Measurements from ENCODE around the gene CCDC188.

- TF ChIP-seq ZNF660 (CRISPR knock-in tag; IDR thresholded peaks at IDR 0.05; ENCODE audit: borderline replicate concordance, low read depth) (no peak), CTCF (CRISPR knock-in tag; IDR thresholded peaks at IDR 0.05) (no peak), REST (IDR thresholded peaks at IDR 0.05; ENCODE audit: borderline replicate concordance in 1 of 2, low read depth in 1 of 2, low read length in 2 of 2) (no peak), PCBP1 (IDR thresholded peaks at IDR 0.05; ENCODE audit: borderline replicate concordance, low read depth, low read length) (no peak)
Observed at GRCh38 chr22:20143883-20144665, 6.8 kb downstream of the CCDC188 start.
